CD4-positive, CD25-positive, alpha-beta regulatory T cell (primary cell): ENCODE measurements around the gene HSF5. TPM values are rescaled to one million over a fixed set of nuclear protein-coding genes. Genes with fewer than 3 reads are reported as not detected.

Experiments used
- ATAC-seq, 2 donors: fragments of 150-1000 bp; cut with Tn5 transposase; one replicate each; pipeline ENCODE4 v1.10.0; 2021; ENCODE audit warnings: low read depth in 2 of 2, moderate number of reproducible peaks in 2 of 2, moderate library complexity in 1 of 2
- DNase-seq, 3 donors: peaks; one replicate each; pipeline versions ENCODE4 v3.0.0 to v3.0.0-alpha.2; 2012 to 2022; ENCODE audit warnings: mixed read lengths in 1 of 3
- H3K27ac ChIP-seq: one replicate; pipeline ENCODE4 v1.7.0; 2013; ENCODE audit warnings: mild to moderate bottlenecking, low read length; ENCODE audit not compliant: insufficient read depth, poor library complexity, severe bottlenecking
- H3K27me3 ChIP-seq: one replicate; pipeline ENCODE4 v1.7.0; 2013; ENCODE audit warnings: low read length; ENCODE audit not compliant: control insufficient read depth, insufficient read depth
- H3K36me3 ChIP-seq: one replicate; pipeline ENCODE4 v1.7.0; 2013; ENCODE audit warnings: mild to moderate bottlenecking, low read length, moderate library complexity; ENCODE audit not compliant: control insufficient read depth, insufficient read depth
- H3K4me1 ChIP-seq: 2 replicates; pipeline ENCODE4 v1.7.0; 2013; ENCODE audit warnings: mild to moderate bottlenecking, low read length; ENCODE audit not compliant: insufficient read depth, control insufficient read depth, poor library complexity, severe bottlenecking
- H3K4me3 ChIP-seq: one replicate; pipeline ENCODE4 v1.7.0; 2013; ENCODE audit warnings: low read depth, mild to moderate bottlenecking, low read length, moderate library complexity
- H3K9me3 ChIP-seq, 2 experiments: 1 replicate in 1 of 2; 2 replicates in 1 of 2; pipeline ENCODE4 v1.7.0; 2013; ENCODE audit warnings: low read length in 2 of 2, mild to moderate bottlenecking in 1 of 2, moderate library complexity in 1 of 2; ENCODE audit not compliant: control insufficient read depth in 2 of 2
- H3K27ac Mint-ChIP-seq, 3 donors: one replicate each; pipeline ENCODE4 v1.8.0; 2020 to 2022; ENCODE audit warnings: mild to moderate bottlenecking in 3 of 3, mixed read lengths in 3 of 3, moderate library complexity in 2 of 3
- H3K27me3 Mint-ChIP-seq: one replicate; pipeline ENCODE4 v1.8.0; 2022; ENCODE audit warnings: mild to moderate bottlenecking, mixed read lengths
- H3K36me3 Mint-ChIP-seq: one replicate; pipeline ENCODE4 v1.8.0; 2020; ENCODE audit warnings: mixed read lengths
- H3K4me1 Mint-ChIP-seq, 4 donors: one replicate each; pipeline ENCODE4 v1.8.0; 2020 to 2022; ENCODE audit warnings: mixed read lengths in 4 of 4, mild to moderate bottlenecking in 1 of 4
- H3K4me3 Mint-ChIP-seq, 4 donors: one replicate each; pipeline ENCODE4 v1.8.0; 2020 to 2022; ENCODE audit warnings: mild to moderate bottlenecking in 4 of 4, mixed read lengths in 4 of 4, moderate library complexity in 3 of 4
- H3K9me3 Mint-ChIP-seq, 7 donors: one replicate each; pipeline ENCODE4 v1.8.0; 2020 to 2022; ENCODE audit warnings: mixed read lengths in 7 of 7, mild to moderate bottlenecking in 3 of 7, moderate library complexity in 2 of 7
- polyA plus RNA-seq, 4 donors: library from polyadenylated mRNA; unstranded; fragments of 300-500 nt; fragmentation: Illumina TruSeq; gene quantifications; one replicate each; pipeline ENCODE4 v1.2.3, GENCODE V29; 2021
- total RNA-seq: library from RNA; stranded (reverse); gene quantifications from one replicate; pipeline ENCODE4 v1.2.3, GENCODE V29; 2022

The HSF5 gene
- total RNA-seq (3.0 TPM), polyA plus RNA-seq (1 to 10 TPM in 3 of 4 donors, under 1 TPM in 1; 0.83 to 2.1 (median 1.4) TPM)

GRCh38 chr17:58487589-58488427 lies at the start of gene HSF5:
Gene HSF5, minus strand, starts transcription at chr17:58488408. Its CDS starts 134 bp downstream, at chr17:58488274.
- Histone ChIP-seq H3K9me3 (no peaks in the 10 kb centered on the region), H3K36me3 (peaks cover 25% of the 10 kb centered on the region), H3K27ac (peak within 1 kb of the TSS; percentile 67), H3K27me3 (no peaks in the 10 kb centered on the region), H3K4me3 (peak within 1 kb of the TSS; percentile 37), H3K4me1 (peaks cover 17% of the 10 kb centered on the region)
- peak; percentile 94 to 95 for ATAC-seq
- DNase-seq = peak; percentile 65 to 93 (median 84)
- peaks cover 17% of the 10 kb centered on the region for H3K36me3 Mint-ChIP-seq
- peaks cover 13 to 22% (median 17%) of the 10 kb centered on the region in 4 donors for H3K4me1 Mint-ChIP-seq
- peak within 1 kb of the TSS; percentile 63 to 81 (median 70) for H3K4me3 Mint-ChIP-seq
- H3K27me3 Mint-ChIP-seq = no peaks in the 10 kb centered on the region
- no peaks in the 10 kb centered on the region for H3K9me3 Mint-ChIP-seq
- peak within 1 kb of the TSS; percentile 42 to 86 (median 78) for H3K27ac Mint-ChIP-seq

- H3K27ac ChIP-seq = no peak overlapping the region
- Mint-ChIP-seq H3K27ac (no peak overlapping the region), H3K27me3 (peaks cover 40% of the 10 kb centered on the region), H3K4me3 (no peak overlapping the region), H3K9me3 (no peaks in the 10 kb centered on the region), H3K4me1 (no peaks in the 10 kb centered on the region), H3K36me3 (peaks cover 4% of the 10 kb centered on the region)
- H3K27me3 ChIP-seq = peaks cover 11% of the 10 kb centered on the region
- no peak overlapping the region for H3K4me3 ChIP-seq
- DNase-seq = no peak
- no peak for ATAC-seq
- no peaks in the 10 kb centered on the region for H3K9me3 ChIP-seq
- H3K4me1 ChIP-seq = peaks cover under 1% of the 10 kb centered on the region
- no peaks in the 10 kb centered on the region for H3K36me3 ChIP-seq
Measured at GRCh38 chr17:58537266-58537665, 49.1 kb upstream of the HSF5 start.

GRCh38 chr17:58536542-58536941 lies 48.3 kb upstream of the HSF5 start:
- H3K27ac Mint-ChIP-seq = no peak overlapping the region
- Histone ChIP-seq H3K4me1 (peaks cover 5% of the 10 kb centered on the region), H3K27ac (no peak overlapping the region), H3K9me3 (no peaks in the 10 kb centered on the region), H3K36me3 (no peaks in the 10 kb centered on the region), H3K4me3 (no peak overlapping the region), H3K27me3 (peaks cover 11% of the 10 kb centered on the region)
- peaks cover 4% of the 10 kb centered on the region for H3K36me3 Mint-ChIP-seq
- H3K4me1 Mint-ChIP-seq = peaks cover 0 to 2% (median 0%) of the 10 kb centered on the region in 4 donors
- H3K27me3 Mint-ChIP-seq = peaks cover 42% of the 10 kb centered on the region
- H3K9me3 Mint-ChIP-seq = no peaks in the 10 kb centered on the region
- H3K4me3 Mint-ChIP-seq = no peak overlapping the region
- ATAC-seq (no peak), DNase-seq (no peak)

GRCh38 chr17:58535431-58535830 lies 47.2 kb upstream of the HSF5 start:
- H3K36me3 ChIP-seq = no peaks in the 10 kb centered on the region
- H3K4me1 ChIP-seq = peaks cover 9% of the 10 kb centered on the region
- H3K9me3 Mint-ChIP-seq = no peaks in the 10 kb centered on the region
- H3K27me3 Mint-ChIP-seq = peaks cover 42% of the 10 kb centered on the region
- ATAC-seq = no peak
- DNase-seq = no peak
- no peaks in the 10 kb centered on the region for H3K9me3 ChIP-seq
- no peak overlapping the region for H3K4me3 Mint-ChIP-seq
- peaks cover 14% of the 10 kb centered on the region for H3K27me3 ChIP-seq
- no peak overlapping the region for H3K27ac ChIP-seq
- H3K4me1 Mint-ChIP-seq = peaks cover 0 to 2% (median 0%) of the 10 kb centered on the region in 4 donors
- no peak overlapping the region for H3K27ac Mint-ChIP-seq
- peaks cover 4% of the 10 kb centered on the region for H3K36me3 Mint-ChIP-seq
- no peak overlapping the region for H3K4me3 ChIP-seq

GRCh38 chr17:58534901-58535421 lies 46.8 kb upstream of the HSF5 start:
- H3K4me3 Mint-ChIP-seq = peak overlapping the region in 2 of 4 donors; percentile 38 to 55
- no peak overlapping the region for H3K27ac ChIP-seq
- H3K4me3 ChIP-seq = no peak overlapping the region
- no peaks in the 10 kb centered on the region for H3K36me3 ChIP-seq
- ATAC-seq = no peak
- H3K4me1 ChIP-seq = peaks cover 9% of the 10 kb centered on the region
- no peak for DNase-seq
- no peak overlapping the region for H3K27ac Mint-ChIP-seq
- no peaks in the 10 kb centered on the region for H3K9me3 Mint-ChIP-seq
- H3K27me3 Mint-ChIP-seq = peaks cover 42% of the 10 kb centered on the region
- H3K9me3 ChIP-seq = no peaks in the 10 kb centered on the region
- H3K4me1 Mint-ChIP-seq = peaks cover 0 to 2% (median 0%) of the 10 kb centered on the region in 4 donors
- H3K36me3 Mint-ChIP-seq = peaks cover 4% of the 10 kb centered on the region
- peaks cover 14% of the 10 kb centered on the region for H3K27me3 ChIP-seq

- Histone ChIP-seq H3K27me3 (peaks cover 14% of the 10 kb centered on the region), H3K4me3 (no peak overlapping the region), H3K4me1 (peaks cover 9% of the 10 kb centered on the region), H3K27ac (no peak overlapping the region), H3K9me3 (no peaks in the 10 kb centered on the region), H3K36me3 (no peaks in the 10 kb centered on the region)
- DNase-seq (no peak), ATAC-seq (no peak)
- Mint-ChIP-seq H3K9me3 (no peaks in the 10 kb centered on the region), H3K27ac (no peak overlapping the region), H3K36me3 (peaks cover 4% of the 10 kb centered on the region), H3K4me1 (peaks cover 0 to 2% (median 0%) of the 10 kb centered on the region in 4 donors), H3K27me3 (peaks cover 42% of the 10 kb centered on the region), H3K4me3 (peak overlapping the region in 1 of 4 donors; percentile 55)
Measured at GRCh38 chr17:58534331-58534730, 46.1 kb upstream of the HSF5 start.

GRCh38 chr17:58533616-58534188 lies 45.5 kb upstream of the HSF5 start:
- H3K4me3 ChIP-seq = no peak overlapping the region
- no peak for DNase-seq
- no peaks in the 10 kb centered on the region for H3K36me3 ChIP-seq
- H3K36me3 Mint-ChIP-seq = peaks cover 4% of the 10 kb centered on the region
- no peak for ATAC-seq
- peak overlapping the region in 1 of 3 donors; percentile 28 for H3K27ac Mint-ChIP-seq
- no peak overlapping the region for H3K27ac ChIP-seq
- no peaks in the 10 kb centered on the region for H3K9me3 ChIP-seq
- peaks cover 0 to 2% (median 0%) of the 10 kb centered on the region in 4 donors for H3K4me1 Mint-ChIP-seq
- H3K27me3 ChIP-seq = peaks cover 14% of the 10 kb centered on the region
- H3K4me1 ChIP-seq = peaks cover 9% of the 10 kb centered on the region
- peaks cover 42% of the 10 kb centered on the region for H3K27me3 Mint-ChIP-seq
- no peaks in the 10 kb centered on the region for H3K9me3 Mint-ChIP-seq
- H3K4me3 Mint-ChIP-seq = no peak overlapping the region
